ENCODE measurements around the gene TTBK1. TPM values are rescaled to one million over a fixed set of nuclear protein-coding genes. Genes with fewer than 3 reads are reported as not detected.

TTBK1 gene
- total and polyA plus RNA-seq, 10 of the 15 experiments (the other 5 are each of a cell fraction or from before 2014, with no cell fraction given), result 0.05 to 0.27 TPM; not detected in 8

DNA sequence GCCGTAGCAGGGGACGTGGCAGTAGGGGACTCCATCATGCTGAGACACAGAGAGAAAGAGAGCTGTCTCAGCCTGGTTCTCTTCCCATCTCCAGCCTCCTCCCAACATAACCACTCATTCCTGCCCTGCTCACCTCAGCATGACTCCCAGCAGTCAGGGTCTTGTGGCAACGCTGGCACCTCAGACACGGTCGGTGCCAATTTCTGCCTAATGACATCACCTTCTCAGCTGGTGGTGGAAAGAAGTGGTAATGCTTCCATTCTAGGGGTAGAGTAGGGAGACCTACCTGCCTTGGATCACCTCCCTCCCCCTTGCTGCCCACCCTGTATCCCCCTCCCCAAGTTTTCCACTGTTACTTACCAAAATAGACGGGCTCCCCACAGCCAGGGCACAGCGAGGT is 62.8 kb downstream of the TTBK1 start (continued):
- TF ChIP-seq JUND (IDR thresholded peaks at IDR 0.05; ENCODE audit: low read depth, low read length) (no peak), NFYB (IDR thresholded peaks at IDR 0.05; ENCODE audit: insufficient read depth, low read depth, low read length) (no peak), SPI1 (IDR thresholded peaks at IDR 0.05; ENCODE audit: borderline replicate concordance, insufficient read depth, low read depth, low read length) (no peak)

DNA sequence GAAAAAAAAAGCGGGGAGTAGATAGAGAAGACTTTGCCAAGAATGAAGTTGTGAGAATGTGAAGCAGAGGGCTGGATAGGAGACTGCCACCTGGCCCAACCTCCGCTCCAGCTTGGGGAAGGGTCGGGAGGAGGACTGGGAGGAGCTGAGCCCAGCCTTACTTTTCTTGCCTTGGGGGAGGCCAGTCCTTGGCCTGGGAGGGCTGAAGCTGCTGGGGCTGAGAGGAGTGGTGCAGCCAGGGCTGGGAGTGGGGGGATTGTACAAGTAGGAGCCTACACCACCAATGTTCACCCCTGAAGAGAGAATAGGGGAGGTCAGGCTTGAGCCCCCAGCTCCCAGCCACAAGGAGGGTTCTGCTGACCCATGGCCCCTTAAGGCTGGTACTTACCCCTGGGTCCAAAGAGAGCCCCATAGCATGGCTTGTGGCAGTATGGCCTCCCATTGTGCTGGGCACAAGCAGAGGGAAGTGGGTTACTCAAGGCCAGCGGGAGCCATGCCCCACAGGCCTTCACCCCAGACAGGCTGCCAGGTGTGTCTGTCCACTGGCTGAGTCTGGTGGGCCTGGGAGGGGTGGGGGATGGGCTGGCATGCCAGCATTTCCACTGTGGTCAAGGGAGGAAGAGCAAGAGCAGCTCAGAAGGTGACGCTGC is 64.3 kb downstream of the TTBK1 start:
- CTCF ChIA-PET, result interaction anchor here (0.6 to 3.9 kb wide), 27 partner anchors 8 to 199 kb away, joined by 3 to 37 read pairs (median 7); no protein-coding TSS in a partner anchor
- H3K4me3 ChIP-seq, result no peak overlapping the region
- no peak overlapping the region for H3K27ac ChIP-seq (ENCODE audit: control insufficient read depth, insufficient read depth)
- H3K9me3 ChIP-seq (replicated peaks; ENCODE audit: control insufficient read depth, insufficient read depth, low read length), result no peaks in the 10 kb centered on the region
- no peak for FAIRE-seq
- SMC1A ChIA-PET (ENCODE audit: uncharacterized antibody, unreplicated experiment), result interaction anchor here (0.5 to 3.8 kb wide), 21 partner anchors 8 to 95 kb away, joined by 3 to 70 read pairs (median 6); no protein-coding TSS in a partner anchor
- RAD21 ChIA-PET (ENCODE audit: unreplicated experiment), result interaction anchor here (0.9 to 3.7 kb wide), 17 partner anchors 13 to 199 kb away, joined by 3 to 48 read pairs (median 7); no protein-coding TSS in a partner anchor
- no peaks in the 10 kb centered on the region for H4K20me1 ChIP-seq (ENCODE audit: control insufficient read depth, insufficient read depth)
- no peak overlapping the region for H2AFZ ChIP-seq (ENCODE audit: control insufficient read depth, low read depth, low read length)
- WGBS (ENCODE audit: insufficient coverage, insufficient replicate concordance, low lambda C conversion rate, missing lambda C conversion rate), result 88% methylated on average over 5 of the region's 5 CpGs
- TF ChIP-seq STAT3 (IDR thresholded peaks at IDR 0.05; ENCODE audit: low read depth, low read length), result no peak
- TF ChIP-seq NFIC (IDR thresholded peaks at IDR 0.05; ENCODE audit: low read depth, low read length), result no peak
- in situ Hi-C loops (cut with MboI) (no loop called here), intact Hi-C loops (cut with micrococcal nuclease; ENCODE audit: unreplicated experiment) (no loop called here)
- no TSS peak for BruUV-seq (replicated peaks)
- no peaks in the 10 kb centered on the region for H3K36me3 ChIP-seq (ENCODE audit: control insufficient read depth in 2 of 2, insufficient read depth in 2 of 2, low read length in 1 of 2)
- H3K9ac ChIP-seq (ENCODE audit: control insufficient read depth, insufficient read depth, low read length), result no peak overlapping the region
- ATAC-seq, result peak; percentile 10; the same call in 1 of the 3 replicates
- no peak overlapping the region; the same call in 1 of the 2 replicates for H3K4me2 ChIP-seq (ENCODE audit: control insufficient read depth, insufficient read depth)
- POLR2A ChIA-PET, result interaction anchor here (0.5 to 1.7 kb wide), 7 partner anchors 11 to 397 kb away, joined by 3 to 16 read pairs (median 4); no protein-coding TSS in a partner anchor
- H3K79me2 ChIP-seq (ENCODE audit: control insufficient read depth, insufficient read depth, low read length), result no peaks in the 10 kb centered on the region
- no peaks in the 10 kb centered on the region for H3K27me3 ChIP-seq (replicated peaks in 1 of 2; ENCODE audit: control insufficient read depth in 2 of 2, insufficient read depth in 2 of 2, low read length in 1 of 2)
- DNase-seq (ENCODE audit: low read depth, low spot score), result no peak
- H3K4me1 ChIP-seq (ENCODE audit: control insufficient read depth, insufficient read depth, low read length), result peaks cover 3% of the 10 kb centered on the region

Measured in GM12878 (cell line).